ENCODE results near the gene RADIL.

The RADIL gene

GRCh38 chr7:4768597-4769569 lies 114.6 kb downstream of the RADIL start:
- ChIA-PET CTCF (no interaction called here), POLR2A (no interaction called here)
- DNase-seq (ENCODE audit: extremely low spot score): no peak
- TF ChIP-seq FOXM1 (IDR thresholded peaks at IDR 0.05; ENCODE audit: borderline replicate concordance): no peak
- TF ChIP-seq FOXA1 (IDR thresholded peaks at IDR 0.05): no peak
- no peak for TF ChIP-seq HDGF (IDR thresholded peaks at IDR 0.05; ENCODE audit: borderline replicate concordance)
- TF ChIP-seq ZNF384 (IDR thresholded peaks at IDR 0.05): no peak
- no peak for TF ChIP-seq CTBP1 (IDR thresholded peaks at IDR 0.05; ENCODE audit: borderline replicate concordance)
- TF ChIP-seq ELF4 (IDR thresholded peaks at IDR 0.05): no peak
- no peak for TF ChIP-seq L3MBTL2 (conservative IDR thresholded peaks at IDR 0.05)
- no peak for TF ChIP-seq ARNT (IDR thresholded peaks at IDR 0.05)

- ChIA-PET POLR2A (no interaction called here), CTCF (no interaction called here)
- TF ChIP-seq FOXK2 (IDR thresholded peaks at IDR 0.05) (no peak), NFRKB (IDR thresholded peaks at IDR 0.05) (no peak), ELF4 (IDR thresholded peaks at IDR 0.05) (no peak), FOXM1 (IDR thresholded peaks at IDR 0.05; ENCODE audit: borderline replicate concordance) (no peak), HDGF (IDR thresholded peaks at IDR 0.05; ENCODE audit: borderline replicate concordance) (no peak), CTBP1 (IDR thresholded peaks at IDR 0.05; ENCODE audit: borderline replicate concordance) (no peak), LEF1 (IDR thresholded peaks at IDR 0.05; ENCODE audit: borderline replicate concordance) (no peak), FOXA1 (IDR thresholded peaks at IDR 0.05) (no peak), L3MBTL2 (conservative IDR thresholded peaks at IDR 0.05) (no peak), SP1 (IDR thresholded peaks at IDR 0.05) (no peak), ZNF384 (IDR thresholded peaks at IDR 0.05) (no peak), PKNOX1 (IDR thresholded peaks at IDR 0.05) (no peak), SUZ12 (IDR thresholded peaks at IDR 0.05) (no peak), BHLHE40 (IDR thresholded peaks at IDR 0.05; ENCODE audit: borderline replicate concordance) (no peak), ARNT (IDR thresholded peaks at IDR 0.05) (no peak), TARDBP (IDR thresholded peaks at IDR 0.05) (no peak)
- DNase-seq (ENCODE audit: extremely low spot score): no peak
Measured at GRCh38 chr7:4766666-4767519, 116.6 kb downstream of the RADIL start.

GRCh38 chr7:4765776-4766490 lies 117.6 kb downstream of the RADIL start:
- DNase-seq (ENCODE audit: extremely low spot score): no peak
- ChIA-PET CTCF (no interaction called here), POLR2A (no interaction called here)
- no peak for TF ChIP-seq BHLHE40 (IDR thresholded peaks at IDR 0.05; ENCODE audit: borderline replicate concordance)
- no peak for TF ChIP-seq L3MBTL2 (conservative IDR thresholded peaks at IDR 0.05)
- no peak for TF ChIP-seq SUZ12 (IDR thresholded peaks at IDR 0.05)
- TF ChIP-seq FOXK2 (IDR thresholded peaks at IDR 0.05): no peak
- no peak for TF ChIP-seq ELF4 (IDR thresholded peaks at IDR 0.05)
- no peak for TF ChIP-seq TARDBP (IDR thresholded peaks at IDR 0.05)
- no peak for TF ChIP-seq PKNOX1 (IDR thresholded peaks at IDR 0.05)
- no peak for TF ChIP-seq FOXA1 (IDR thresholded peaks at IDR 0.05)
- TF ChIP-seq ZNF384 (IDR thresholded peaks at IDR 0.05): no peak
- no peak for TF ChIP-seq HDGF (IDR thresholded peaks at IDR 0.05; ENCODE audit: borderline replicate concordance)

GRCh38 chr7:4764402-4765007 lies 119.0 kb downstream of the RADIL start:
- no peak for DNase-seq (ENCODE audit: extremely low spot score)
- ChIA-PET CTCF (interaction anchor here (0.6 kb wide), 1 partner anchor 9 kb away, joined by 3 read pairs; no protein-coding TSS in a partner anchor), POLR2A (no interaction called here)
- no peak for TF ChIP-seq ARNT (IDR thresholded peaks at IDR 0.05)
- no peak for TF ChIP-seq FOXK2 (IDR thresholded peaks at IDR 0.05)
- TF ChIP-seq ELF4 (IDR thresholded peaks at IDR 0.05): no peak
- no peak for TF ChIP-seq HDGF (IDR thresholded peaks at IDR 0.05; ENCODE audit: borderline replicate concordance)

GRCh38 chr7:4763794-4764185 lies 119.7 kb downstream of the RADIL start:
- TF ChIP-seq LEF1 (IDR thresholded peaks at IDR 0.05; ENCODE audit: borderline replicate concordance) (no peak), L3MBTL2 (conservative IDR thresholded peaks at IDR 0.05) (no peak), ZNF384 (IDR thresholded peaks at IDR 0.05) (no peak), ELF4 (IDR thresholded peaks at IDR 0.05) (no peak), TARDBP (IDR thresholded peaks at IDR 0.05) (no peak), PKNOX1 (IDR thresholded peaks at IDR 0.05) (no peak), FOXM1 (IDR thresholded peaks at IDR 0.05; ENCODE audit: borderline replicate concordance) (no peak), CTBP1 (IDR thresholded peaks at IDR 0.05; ENCODE audit: borderline replicate concordance) (no peak), SUZ12 (IDR thresholded peaks at IDR 0.05) (no peak)
- no peak for DNase-seq (ENCODE audit: extremely low spot score)
- CTCF ChIA-PET: no interaction called here
- POLR2A ChIA-PET: no interaction called here

Data from HEK293T (cell line).